ENCODE results near the gene DTX3.

- no peak for TF ChIP-seq ESRRG (CRISPR knock-in tag; IDR thresholded peaks at IDR 0.05)
- TF ChIP-seq RARB (CRISPR knock-in tag; IDR thresholded peaks at IDR 0.05), result no peak
- no peak for TF ChIP-seq SNAI2 (CRISPR knock-in tag; IDR thresholded peaks at IDR 0.05)
- TF ChIP-seq POU6F1 (CRISPR knock-in tag; IDR thresholded peaks at IDR 0.05; ENCODE audit: borderline replicate concordance, low read depth), result no peak
Measured at GRCh38 chr12:57611827-57612710, 7.4 kb downstream of the DTX3 start.

Data from SK-N-SH treated with all-trans-retinoic acid at 6 μM for 48 hours (cell line).